Ramos (cell line): Measurements from ENCODE around the gene CREM.

Experiments
- in situ Hi-C: fragments of 300-500 bp; cut with MboI; formaldehyde crosslinking; loops from one replicate; pipeline ENCODE4 v1.14.3; 2022; ENCODE audit warnings: low sequenced_read_pairs; ENCODE audit not compliant: unreplicated experiment

Gene CREM

DNA sequence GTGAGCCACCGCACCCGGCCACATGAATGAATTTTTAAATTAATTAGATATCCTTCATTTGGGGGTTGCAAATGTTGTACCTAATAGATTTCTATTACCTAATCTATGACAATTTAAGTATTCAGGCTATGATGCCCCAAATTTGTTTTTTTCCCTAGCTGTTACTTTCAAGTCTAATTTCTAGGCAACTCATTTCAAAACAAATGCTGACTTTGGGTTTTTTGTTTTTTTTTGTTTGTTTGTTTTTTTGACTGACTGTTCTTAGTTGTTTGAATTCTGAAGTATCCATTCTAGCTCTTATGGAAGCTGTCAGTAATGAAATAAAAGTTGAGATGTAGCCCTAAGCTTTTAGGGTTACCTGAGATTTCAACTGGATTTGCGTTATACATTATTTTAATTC lies 62.3 kb downstream of the CREM start:
- in situ Hi-C loops, result no loop called here

GRCh38 chr10:35191523-35191922 lies 64.9 kb downstream of the CREM start:
- in situ Hi-C loops, result no loop called here

DNA sequence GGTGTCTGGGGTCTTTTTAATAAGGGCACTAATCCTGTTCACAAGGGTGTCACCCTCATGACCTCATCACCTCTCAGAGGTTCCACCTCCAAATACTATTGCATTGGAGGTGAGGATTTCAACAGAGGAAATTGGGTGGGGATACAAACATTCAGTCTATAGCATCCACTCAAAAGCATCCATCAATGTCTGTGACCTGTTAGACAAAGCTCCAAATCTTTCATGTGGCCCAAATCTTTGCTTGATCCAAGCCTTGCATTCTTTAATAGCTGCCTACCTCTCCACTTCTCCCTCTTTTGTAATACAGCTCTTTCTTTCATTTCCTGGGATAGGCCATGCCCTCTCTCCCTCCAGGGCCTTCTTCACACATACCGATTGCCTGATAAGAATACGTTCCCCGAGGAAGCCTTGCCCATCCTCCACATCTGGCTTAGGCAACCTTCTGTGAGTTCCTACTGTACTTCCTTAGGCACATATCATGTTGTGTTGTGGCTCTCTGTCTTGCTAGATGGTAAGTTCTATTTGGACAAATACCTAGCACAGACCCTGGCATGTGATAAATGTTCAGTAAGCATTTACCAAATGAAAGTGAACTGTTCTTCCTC lies 66.1 kb downstream of the CREM start:
- in situ Hi-C loops, result no loop called here

- in situ Hi-C loops, result no loop called here
Measured at GRCh38 chr10:35194471-35194870, 67.8 kb downstream of the CREM start.

GRCh38 chr10:35194906-35195305 lies 68.3 kb downstream of the CREM start:
- in situ Hi-C loops, result no loop called here

GRCh38 chr10:35195361-35196306 lies 69.0 kb downstream of the CREM start:
- in situ Hi-C loops, result no loop called here

DNA sequence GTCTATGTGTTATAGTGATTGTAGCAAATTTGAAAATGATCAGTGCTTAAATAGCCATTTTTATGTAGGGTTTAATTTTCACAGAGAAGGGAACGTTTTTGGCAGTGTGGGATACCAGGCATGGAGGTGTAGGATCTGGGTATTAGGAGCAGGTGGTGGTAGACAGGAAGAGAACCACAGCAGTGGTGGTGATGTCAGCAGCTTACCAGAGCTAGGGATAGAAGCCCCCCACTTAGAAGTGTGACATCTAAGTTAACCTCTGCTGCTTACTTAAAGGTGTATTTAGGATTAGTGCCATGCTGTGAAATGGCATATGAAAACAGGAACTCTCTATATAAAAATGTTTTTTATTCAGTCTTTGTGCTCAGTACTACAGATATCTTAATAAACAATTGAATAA lies 73.8 kb downstream of the CREM start:
- in situ Hi-C loops, result loop anchor here (25.0 kb wide), 2 partner anchors 213 to 538 kb away; no protein-coding TSS in a partner anchor

- in situ Hi-C loops, result loop anchor here (25.0 kb wide), 2 partner anchors 214 to 539 kb away; no protein-coding TSS in a partner anchor
Measured at GRCh38 chr10:35201234-35201633, 74.6 kb downstream of the CREM start.

DNA sequence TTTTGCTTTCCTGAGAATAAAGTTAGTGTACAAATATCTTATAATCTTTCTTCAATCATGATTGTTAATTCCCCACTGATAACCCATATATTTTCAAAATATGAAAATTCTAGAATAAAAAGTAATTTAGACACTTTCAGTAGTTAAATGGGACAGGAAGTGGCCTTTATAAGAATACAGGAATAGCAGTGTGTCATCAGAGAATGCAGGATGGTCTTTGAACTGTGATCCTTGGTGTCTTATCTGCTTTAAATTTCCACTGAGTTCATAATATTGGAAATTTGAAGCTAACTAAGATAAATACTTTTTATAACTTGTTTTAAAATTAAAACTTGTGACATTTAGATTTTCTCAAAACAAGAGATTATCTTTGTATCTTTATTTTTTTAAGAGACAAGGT lies 75.4 kb downstream of the CREM start:
- in situ Hi-C loops, result loop anchor here (25.0 kb wide), 2 partner anchors 215 to 540 kb away; no protein-coding TSS in a partner anchor

DNA sequence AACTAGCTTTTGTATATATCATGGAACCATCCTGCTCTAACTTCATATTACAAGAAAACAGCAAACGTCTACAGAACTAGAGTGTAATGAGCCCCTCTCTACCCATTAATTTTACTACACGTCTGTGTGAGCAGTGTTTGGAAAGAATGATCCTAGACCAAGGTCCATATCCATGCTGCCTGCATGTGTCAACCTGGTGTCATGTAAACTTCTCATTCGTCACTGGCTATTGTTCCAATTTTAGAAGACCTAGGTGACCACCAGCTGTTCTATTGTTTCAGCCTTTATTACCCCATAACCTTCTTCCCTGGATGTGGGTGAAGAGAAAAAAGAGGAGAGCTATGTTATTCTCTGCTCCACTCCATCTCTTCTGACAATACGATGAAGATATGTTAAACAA lies 77.1 kb downstream of the CREM start:
- in situ Hi-C loops, result loop anchor here (25.0 kb wide), 2 partner anchors 216 to 541 kb away; no protein-coding TSS in a partner anchor

- in situ Hi-C loops, result loop anchor here (25.0 kb wide), 2 partner anchors 217 to 542 kb away; no protein-coding TSS in a partner anchor
Measured at GRCh38 chr10:35204650-35205319, 78.1 kb downstream of the CREM start.

DNA sequence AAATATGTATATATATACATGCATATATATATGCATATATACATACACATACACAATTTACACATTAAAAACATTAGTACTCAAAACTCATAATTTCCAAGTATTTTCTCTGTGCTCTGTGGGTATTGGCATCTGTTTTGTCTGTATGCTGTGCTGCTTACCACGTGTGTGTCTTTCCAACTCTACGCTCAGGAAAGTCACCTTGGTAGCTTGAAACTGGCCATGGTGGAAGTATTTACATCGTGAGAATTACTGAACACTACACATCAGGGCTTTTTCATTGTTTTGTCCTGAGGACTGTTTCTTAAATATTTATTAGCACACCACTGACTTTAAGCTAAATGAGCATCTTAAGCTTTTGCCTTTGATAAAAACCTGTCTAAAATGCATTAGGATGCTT lies 79.6 kb downstream of the CREM start:
- in situ Hi-C loops, result loop anchor here (25.0 kb wide), 2 partner anchors 219 to 544 kb away; no protein-coding TSS in a partner anchor

- in situ Hi-C loops, result loop anchor here (25.0 kb wide), 2 partner anchors 221 to 546 kb away; no protein-coding TSS in a partner anchor
Measured at GRCh38 chr10:35208536-35208935, 81.9 kb downstream of the CREM start.

- in situ Hi-C loops, result loop anchor here (25.0 kb wide), 2 partner anchors 222 to 547 kb away; no protein-coding TSS in a partner anchor
Measured at GRCh38 chr10:35208949-35209613, 82.4 kb downstream of the CREM start.

DNA sequence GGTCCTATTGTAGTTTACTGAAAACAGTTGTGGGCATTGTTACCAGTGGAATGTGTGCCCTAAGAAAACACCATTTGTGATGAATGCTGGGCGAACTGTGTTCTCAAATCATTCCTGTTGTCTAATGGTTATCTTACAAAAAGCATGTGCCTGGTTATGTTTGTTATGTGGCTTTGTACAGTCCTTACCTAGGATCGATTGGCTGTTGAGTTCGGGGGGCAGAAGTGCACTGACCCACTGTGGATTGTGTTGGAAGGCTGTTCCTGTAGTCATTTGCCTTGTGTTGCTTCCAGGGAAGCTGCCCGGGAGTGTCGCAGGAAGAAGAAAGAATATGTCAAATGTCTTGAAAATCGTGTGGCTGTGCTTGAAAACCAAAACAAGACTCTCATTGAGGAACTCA lies 84.3 kb downstream of the CREM start:
- in situ Hi-C loops, result loop anchor here (25.0 kb wide), 2 partner anchors 224 to 549 kb away; no protein-coding TSS in a partner anchor

DNA sequence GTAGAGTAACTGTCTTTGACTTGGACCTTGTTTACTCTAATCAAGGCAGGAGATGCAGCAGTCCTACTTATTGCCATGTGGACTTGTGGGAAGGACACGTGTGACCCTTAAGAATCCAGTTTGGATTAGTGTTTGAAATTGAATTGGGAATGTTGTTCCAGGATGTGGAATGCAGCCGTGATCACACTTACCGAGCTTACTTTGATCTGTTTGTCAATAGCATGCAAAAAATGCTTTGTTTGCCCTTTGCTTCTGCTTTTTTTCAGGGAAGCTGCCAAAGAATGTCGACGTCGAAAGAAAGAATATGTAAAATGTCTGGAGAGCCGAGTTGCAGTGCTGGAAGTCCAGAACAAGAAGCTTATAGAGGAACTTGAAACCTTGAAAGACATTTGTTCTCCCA lies 84.7 kb downstream of the CREM start:
- in situ Hi-C loops, result loop anchor here (25.0 kb wide), 2 partner anchors 224 to 549 kb away; no protein-coding TSS in a partner anchor

DNA sequence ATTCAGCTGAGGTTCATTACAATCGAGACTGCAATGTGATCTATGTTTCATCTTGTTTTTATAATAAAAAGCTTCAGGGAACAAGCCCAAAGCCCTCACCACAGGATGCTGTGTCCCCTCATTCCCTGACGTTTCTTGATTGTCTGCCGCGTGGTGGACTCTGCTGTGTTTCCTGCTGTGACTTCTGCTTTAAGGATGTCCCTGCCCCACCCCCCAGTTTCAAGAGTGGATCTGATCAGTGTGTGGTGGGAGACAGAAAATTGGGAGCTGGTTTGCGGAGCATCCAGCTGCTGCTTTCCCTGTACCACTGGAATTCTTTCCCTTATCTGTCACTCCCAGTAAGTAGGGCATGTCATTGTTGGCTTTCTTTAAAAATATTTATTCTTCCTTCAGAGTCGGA lies 86.2 kb downstream of the CREM start:
- in situ Hi-C loops, result loop anchor here (25.0 kb wide), 2 partner anchors 226 to 551 kb away; no protein-coding TSS in a partner anchor

- in situ Hi-C loops, result loop anchor here (25.0 kb wide), 2 partner anchors 226 to 551 kb away; no protein-coding TSS in a partner anchor
Measured at GRCh38 chr10:35213699-35214098, 87.1 kb downstream of the CREM start.

DNA sequence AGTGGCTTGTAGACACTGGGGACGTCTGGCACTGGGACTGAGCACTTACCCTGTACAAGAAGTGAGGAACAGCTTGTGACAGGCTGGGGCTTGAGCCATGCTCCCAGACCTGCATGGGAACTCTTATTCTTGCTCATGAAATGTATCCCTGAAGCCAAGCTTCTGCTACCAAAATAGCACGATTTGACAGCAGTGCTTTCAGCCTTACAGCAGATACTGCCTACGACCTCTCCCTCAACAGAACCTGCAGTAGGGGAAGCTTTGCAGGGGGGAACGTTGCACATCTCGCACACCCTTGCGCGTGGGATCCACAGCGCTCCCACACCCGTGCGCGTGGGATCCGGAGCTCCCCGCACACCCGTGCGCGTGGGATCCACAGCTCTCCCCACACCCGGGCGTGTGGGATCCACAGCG lies 88.0 kb downstream of the CREM start:
- in situ Hi-C loops, result loop anchor here (5.0 to 25.0 kb wide), 3 partner anchors 92 to 552 kb away; no protein-coding TSS in a partner anchor
